Raji (cell line): ENCODE measurements around the gene GAB2.

ENCODE experiments used
- POLR2A ChIP-seq: IDR thresholded peaks from 2 replicates; pipeline ENCODE4 v1.6.1; 2011; ENCODE audit warnings: low read depth, low read length, control low read depth; ENCODE audit not compliant: insufficient read depth

Gene GAB2

DNA sequence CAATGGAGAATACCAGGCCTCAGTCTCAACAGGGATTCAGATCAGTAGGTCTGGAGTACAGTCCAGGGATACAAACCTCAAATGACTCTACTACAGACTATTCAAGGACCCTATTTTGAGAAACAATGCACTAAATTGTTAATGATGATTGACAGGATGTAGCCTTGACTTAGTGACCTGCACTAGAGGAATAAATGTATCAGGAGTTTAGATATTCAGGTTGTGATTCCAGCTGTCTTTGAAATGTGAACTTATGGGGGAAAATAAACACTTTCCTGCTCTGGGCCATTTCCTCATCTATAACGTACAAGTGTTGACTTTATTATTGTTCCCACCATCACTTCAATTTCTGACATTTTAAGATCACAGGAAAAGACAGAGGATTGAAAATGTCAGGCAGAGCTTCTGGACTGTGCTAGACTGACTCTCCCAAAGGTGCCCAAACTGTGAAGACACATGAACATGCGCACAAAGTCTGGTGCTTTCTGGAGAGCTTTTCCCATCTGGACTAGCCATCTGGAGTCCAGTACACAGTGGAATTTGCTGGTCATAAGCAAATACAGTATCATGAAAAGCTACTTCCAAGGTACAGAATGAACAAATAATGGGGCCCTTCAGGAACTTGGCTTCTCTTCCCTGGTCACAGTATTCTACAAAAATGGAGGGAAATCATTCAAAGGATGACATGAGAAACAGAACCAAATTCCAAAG, 118.5 kb downstream of the GAB2 start:
- TF ChIP-seq POLR2A, result no peak

DNA sequence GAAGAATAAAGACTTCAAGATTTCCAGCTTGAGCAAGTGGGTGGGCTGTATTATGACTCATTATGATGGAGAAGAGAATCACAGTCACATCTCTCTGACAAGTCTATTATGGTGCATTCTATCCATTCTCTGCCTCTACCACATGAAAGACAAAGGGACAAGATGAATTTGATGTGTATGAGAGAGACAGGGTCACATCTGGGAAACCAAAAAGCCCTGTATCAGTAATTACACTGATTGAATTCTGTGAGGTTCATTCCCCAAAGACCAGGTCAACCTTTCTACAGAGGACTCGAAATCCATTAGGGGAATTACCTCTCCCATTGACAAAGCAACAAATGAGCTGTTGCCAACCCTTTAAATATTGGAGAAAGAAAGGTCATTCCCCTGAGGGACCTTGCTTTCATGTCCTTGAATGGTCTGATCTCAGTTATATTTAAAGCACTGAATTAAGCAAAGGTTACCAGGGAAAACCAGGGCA, 119.3 kb downstream of the GAB2 start:
- TF ChIP-seq POLR2A, result no peak

DNA sequence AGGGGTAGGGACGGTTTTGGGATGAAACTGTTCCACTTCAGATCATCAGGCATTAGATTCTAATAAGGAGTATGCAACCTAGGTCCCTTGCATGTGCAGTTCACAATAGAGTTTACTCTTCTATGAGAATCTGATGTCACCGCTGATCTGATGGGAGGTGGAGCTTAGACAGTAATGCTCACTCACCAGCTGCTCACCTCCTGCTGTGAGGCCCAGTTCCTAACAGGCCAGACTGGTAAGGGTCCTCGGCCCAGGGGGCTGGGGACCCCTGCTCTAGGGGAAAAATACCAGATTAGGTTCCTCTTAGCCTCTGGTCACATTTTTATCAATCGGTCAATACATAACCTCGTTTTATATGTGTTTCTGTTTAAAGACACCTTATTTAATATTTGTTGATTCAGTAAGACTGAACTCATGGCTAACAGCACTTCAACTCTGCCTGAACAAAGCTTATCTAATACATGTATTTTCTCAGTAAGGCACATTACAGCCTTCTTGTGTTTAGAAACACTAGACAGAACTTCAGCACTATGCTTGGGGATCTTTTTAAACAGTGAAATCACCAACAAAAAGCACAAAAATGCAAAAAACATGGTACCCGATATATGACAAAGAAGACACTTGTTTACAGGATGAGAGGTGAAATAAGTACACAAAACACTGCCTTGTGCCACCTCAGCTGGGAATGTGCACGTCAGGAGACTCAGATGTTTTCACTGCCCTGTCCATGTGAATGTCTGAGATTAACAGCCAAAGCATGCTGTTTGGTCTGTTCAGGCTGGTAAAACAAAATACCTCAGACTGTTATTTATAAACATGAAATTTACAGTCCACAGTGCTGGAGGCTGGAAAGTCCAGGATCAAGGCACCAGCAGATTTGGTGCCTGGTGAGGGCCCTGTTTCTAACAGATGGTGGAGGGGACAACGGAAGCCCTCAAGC, 121.4 kb downstream of the GAB2 start:
- no peak for TF ChIP-seq POLR2A

DNA sequence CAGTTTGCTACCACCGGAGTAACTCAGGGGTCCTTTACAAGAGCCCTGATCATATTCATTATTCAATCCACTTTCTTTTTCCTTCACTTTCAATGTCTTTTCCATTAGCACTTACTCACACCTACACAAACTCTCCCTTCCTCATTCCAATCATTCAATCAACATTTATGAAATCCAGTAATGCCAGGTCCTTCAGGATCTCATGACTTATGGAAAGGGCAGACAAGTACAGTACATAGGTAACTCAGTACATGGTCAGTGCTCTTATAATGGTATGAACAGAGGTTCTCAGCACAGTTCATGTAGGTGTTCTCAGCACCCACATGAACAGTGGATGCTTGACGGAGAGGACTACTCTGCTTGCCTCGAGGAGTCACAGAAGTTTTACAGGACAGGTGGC, 122.3 kb downstream of the GAB2 start:
- no peak for TF ChIP-seq POLR2A

DNA sequence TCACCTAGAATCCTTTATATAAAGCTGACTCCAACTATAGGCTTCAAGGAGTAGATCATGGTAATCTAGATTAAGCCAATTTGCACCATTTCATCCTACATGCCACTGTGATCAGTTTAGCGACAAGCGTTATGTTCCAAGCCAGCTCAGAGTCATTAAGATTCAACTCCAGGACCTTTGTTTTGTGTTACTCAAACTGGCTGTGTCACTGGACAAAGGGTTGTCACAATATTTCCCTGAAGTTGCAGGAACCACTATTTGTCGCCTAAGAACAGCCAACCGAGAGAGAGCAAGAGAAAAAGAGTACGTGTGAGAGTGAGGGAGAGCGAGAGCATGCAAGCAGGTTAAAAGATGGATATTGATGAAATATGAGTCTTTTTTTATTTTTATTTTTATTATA, 124.1 kb downstream of the GAB2 start:
- TF ChIP-seq POLR2A, result no peak

DNA sequence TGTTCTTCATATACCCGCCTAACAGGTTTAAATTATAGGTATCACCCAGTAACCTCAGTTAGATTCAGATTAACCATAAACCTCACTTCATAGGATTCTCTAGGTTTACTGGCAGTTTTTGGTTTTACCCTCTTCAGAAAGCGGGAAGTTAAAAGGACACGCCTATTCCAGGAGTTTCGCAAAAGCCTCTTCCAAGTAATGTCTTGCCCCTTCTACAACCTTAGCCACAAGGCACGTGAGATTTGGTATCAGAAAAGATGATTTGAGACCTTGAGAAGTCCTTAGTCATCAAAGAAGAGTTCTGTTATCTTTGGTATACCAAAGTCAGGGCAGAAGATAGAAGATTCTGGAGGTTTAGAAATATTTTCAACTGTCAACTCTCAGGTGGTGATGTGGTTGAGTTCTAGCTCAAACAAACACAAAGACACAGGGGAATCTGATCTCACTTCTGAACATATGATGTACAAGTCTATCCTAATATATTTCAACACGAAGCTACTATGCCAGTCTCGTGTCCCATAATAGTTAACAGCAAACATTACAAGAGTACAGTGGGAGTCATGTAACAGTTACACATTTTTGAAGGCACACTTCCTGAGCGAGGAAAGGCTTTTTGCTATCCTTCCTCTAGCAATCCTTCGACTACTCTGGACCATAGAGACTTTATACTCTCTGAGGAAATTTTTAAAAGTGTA, 125.4 kb downstream of the GAB2 start:
- TF ChIP-seq POLR2A, result no peak

DNA sequence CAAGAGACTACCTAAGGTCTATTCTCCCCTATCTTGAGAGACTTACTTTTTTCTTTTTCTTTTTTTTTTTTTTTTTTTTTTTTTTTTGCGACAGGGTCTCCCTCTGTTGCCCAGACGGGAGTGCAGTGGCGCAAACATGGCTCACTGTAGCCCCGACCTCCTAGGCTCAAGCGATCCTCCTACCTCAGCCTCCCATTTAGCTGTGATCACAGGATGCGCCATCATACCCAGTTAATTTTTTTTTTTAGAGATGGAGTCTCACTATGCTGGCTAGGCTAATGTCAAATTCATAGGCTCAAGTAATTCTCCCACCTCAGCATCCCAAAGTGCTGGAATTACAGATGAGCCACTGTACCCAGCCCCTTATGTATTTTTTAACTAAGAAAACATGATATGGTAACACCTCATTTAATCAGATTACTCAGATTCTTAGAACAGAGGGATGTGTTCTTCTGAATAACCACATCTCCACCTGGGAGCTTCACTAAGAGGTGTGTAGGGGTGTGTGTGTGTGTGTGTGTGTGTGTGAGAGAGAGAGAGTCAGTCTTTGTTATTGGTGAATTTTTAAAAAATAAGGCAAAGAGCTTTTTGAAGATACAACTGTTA, 126.0 kb downstream of the GAB2 start:
- no peak for TF ChIP-seq POLR2A

DNA sequence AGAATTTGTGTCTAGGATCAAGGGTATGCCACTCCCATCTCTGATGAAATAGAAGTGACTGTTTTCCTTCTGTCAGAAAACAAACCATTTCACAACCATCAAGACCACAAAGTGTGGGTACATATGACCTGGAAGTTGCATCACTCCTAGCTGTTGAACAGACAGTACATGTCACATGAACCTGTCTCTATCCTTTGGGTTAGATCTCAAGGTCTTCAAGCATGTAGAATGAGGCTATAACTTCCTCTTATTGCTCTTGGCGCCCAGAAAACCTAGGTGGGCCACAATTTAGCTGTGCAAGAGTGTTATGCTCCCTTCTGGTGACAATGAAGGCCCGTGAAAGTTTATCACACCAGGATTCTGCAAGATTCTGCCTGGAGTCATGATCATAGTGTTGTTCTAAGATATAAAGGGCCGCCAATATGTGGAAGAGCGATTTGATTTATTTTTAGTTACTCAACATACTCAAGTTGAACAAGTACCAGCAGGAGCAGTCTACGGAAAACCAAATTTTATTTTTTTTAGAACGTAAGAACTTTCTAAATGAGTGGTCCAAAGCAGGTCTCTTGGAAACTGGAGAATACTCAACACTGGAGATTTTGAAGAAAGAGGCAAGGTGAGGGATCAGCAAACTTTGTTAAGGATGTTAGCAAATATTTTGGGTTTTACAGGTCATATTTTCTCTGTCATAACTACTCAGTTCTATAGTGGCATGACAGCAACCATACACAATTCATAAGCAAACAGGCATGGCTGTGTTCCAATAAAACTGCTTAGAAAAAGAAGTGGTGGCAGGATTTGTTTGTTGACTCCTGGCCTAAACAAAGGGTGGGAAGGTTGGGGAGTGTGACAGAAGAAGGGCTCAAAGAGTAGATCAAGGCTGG, 127.1 kb downstream of the GAB2 start:
- no peak for TF ChIP-seq POLR2A

DNA sequence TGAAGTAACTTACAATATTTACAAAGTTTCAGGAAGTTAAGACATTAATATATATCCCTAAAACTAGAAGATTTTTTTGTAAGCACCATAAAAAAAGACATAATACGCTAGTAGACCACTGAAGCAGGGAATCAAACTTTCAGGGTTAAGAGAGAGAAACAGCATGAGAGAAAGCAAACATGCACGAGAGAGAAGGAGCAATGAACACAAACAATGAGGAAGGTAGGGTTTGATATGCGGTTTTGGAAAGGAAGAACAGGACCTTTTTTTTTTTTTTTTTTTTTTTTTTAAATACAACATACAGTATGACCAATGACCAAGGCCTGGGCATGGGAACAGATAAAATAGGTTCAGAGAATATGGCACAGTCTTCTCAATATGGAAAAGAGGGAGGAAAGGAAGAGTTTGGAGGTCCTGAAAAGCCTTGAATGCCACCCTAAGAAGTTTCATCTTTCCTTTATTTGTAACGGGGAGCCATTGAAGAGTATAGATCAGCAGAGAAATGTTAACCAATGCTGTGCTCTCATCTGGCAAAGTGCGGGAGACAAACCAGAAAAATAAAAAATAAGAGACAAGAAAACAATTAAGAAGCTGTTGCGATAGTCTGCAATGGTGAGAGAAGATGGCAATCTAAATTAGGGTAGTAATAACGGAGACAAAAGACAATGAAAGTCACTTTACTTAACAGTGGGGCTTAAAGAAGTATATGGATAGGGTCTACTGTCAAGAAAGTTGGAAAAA, 127.9 kb downstream of the GAB2 start:
- TF ChIP-seq POLR2A, result no peak

DNA sequence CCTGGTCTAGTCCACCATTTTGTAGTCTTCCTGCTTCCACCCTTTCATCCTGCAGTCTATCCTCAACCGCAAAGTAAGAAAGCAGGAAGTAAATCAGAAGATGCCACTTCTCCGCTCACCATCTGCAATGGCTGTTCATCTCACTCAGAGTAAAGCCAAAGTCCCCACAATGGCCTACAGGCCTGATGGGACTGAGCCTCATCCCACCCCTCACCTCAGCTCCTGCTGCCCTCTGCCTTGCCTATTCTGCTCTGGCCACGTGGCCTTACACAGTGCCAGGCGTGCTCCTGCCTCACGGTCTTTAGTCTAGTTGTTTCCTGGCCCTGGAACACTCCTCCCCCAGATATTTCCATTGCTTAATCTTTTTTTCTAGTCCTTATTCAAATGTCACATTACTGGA, 133.4 kb downstream of the GAB2 start:
- TF ChIP-seq POLR2A, result no peak

DNA sequence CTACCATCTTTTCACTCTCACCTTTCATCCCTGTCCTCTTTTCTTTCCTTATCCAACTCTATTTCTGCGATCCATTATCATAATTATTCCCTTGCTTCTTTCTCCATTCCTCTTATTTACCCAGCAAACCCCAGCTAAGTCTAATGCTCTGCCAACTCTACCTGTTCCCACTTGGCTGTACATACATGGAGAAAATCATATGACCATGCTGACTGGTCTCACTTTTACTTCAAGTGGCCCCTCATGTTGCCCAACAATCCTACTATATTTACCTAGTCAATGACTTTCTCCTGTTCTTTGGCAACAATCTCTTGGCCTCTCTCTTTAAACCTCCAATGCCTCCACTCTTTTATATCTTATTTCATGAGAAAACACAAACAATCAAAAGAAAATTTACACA, 134.8 kb downstream of the GAB2 start:
- no peak for TF ChIP-seq POLR2A

DNA sequence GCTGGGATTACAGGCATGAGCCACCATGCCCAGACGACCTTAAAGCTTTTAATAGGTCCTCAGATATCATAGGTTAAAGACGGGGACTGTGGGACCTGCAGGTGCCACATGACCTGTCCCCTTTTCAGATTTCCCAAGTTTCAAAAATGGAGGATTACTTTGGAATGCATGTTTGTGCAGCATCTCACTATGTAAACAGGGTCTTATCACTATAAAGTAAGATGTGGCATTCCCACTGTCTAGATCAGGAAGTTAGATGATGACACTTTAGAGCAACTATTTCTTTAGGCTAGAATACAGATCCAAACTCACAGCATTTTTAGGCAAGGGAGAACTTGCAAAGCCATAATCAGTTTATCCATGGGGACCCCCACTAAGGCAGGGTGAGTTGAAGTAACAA, 136.1 kb downstream of the GAB2 start:
- TF ChIP-seq POLR2A, result no peak

DNA sequence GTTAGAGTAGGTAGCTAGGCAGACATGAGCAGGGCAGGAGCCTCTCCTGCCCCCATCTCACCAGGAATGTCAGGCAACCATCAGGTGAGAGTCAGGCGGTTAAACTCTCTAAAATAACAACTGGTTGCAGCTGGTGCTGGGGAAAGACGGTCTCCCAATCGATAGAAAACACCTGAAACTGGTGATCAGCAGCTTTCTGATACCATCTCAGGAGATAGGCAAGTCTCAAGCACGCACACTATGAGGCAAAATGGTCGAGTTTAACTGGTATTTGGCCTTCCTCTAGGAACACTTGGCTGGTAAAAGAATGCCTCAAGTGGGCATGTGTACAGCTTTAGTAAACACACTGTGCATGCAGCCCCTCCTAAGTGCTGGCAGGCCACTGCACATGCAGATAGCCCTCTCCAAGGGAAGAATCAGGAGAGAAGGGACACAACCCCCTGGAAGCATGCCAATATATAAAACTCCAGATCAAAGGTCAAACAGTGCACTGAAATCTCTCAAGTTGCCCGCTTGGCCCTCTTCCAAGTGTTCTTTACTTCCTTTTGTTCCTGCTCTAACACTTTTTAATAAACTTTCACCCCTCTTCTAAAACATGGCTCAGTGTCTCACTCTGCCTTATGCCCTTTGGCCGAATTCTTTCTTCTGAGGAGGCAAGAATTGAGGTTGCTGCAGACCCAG, 140.2 kb downstream of the GAB2 start:
- TF ChIP-seq POLR2A, result no peak
